ENCODE measurements around the gene ADAP1.
"Not testable (repeated sequence)": the region's sequence is repeated elsewhere in the genome, so short reads cannot be mapped to it uniquely, and the experiment has no call there.

GRCh38 chr7:872685-873084 is 81.8 kb downstream of the ADAP1 start:
- TF ChIP-seq CTCF (conservative IDR thresholded peaks at IDR 0.05 in 1 of 2, IDR thresholded peaks at IDR 0.05 in 1 of 2; ENCODE audit: extremely low read depth in 1 of 2, insufficient read depth in 1 of 2, low read depth in 1 of 2, low read length in 2 of 2); EZH2 (IDR thresholded peaks at IDR 0.05; ENCODE audit: borderline replicate concordance, low read length): not testable (repeated sequence)
